ENCODE data around the gene FOXD2.

The FOXD2 gene

DNA sequence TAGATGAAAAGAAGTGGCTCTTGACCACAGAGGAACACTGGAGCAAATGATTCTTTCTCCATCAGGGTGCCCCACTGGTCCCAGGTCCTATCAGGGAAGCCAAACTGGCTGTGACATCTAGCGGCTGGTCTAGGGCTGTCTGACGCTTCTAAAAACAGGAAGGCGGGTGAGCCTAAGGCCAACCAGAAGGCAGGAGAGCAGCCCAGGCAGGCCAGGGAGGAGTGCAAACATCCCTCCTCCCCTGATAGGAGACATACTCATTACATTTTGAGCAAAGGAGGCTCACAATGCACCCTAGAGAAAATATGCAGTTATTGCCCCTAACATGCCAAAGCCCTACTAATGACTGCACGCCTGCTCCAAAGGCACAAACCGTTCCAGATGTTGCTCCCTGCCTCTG is 32.1 kb upstream of the FOXD2 start:
- TF ChIP-seq, protein P1, sequence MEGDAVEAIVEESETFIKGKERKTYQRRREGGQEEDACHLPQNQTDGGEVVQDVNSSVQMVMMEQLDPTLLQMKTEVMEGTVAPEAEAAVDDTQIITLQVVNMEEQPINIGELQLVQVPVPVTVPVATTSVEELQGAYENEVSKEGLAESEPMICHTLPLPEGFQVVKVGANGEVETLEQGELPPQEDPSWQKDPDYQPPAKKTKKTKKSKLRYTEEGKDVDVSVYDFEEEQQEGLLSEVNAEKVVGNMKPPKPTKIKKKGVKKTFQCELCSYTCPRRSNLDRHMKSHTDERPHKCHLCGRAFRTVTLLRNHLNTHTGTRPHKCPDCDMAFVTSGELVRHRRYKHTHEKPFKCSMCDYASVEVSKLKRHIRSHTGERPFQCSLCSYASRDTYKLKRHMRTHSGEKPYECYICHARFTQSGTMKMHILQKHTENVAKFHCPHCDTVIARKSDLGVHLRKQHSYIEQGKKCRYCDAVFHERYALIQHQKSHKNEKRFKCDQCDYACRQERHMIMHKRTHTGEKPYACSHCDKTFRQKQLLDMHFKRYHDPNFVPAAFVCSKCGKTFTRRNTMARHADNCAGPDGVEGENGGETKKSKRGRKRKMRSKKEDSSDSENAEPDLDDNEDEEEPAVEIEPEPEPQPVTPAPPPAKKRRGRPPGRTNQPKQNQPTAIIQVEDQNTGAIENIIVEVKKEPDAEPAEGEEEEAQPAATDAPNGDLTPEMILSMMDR (conservative IDR thresholded peaks at IDR 0.05; ENCODE audit: control insufficient read depth, insufficient read depth, low read depth, low read length) = no peak
- DNase-seq (ENCODE audit: low read depth) = no peak
- H3K4me3 ChIP-seq (ENCODE audit: control insufficient read depth, low read depth, low read length) = no peak overlapping the region

DNA sequence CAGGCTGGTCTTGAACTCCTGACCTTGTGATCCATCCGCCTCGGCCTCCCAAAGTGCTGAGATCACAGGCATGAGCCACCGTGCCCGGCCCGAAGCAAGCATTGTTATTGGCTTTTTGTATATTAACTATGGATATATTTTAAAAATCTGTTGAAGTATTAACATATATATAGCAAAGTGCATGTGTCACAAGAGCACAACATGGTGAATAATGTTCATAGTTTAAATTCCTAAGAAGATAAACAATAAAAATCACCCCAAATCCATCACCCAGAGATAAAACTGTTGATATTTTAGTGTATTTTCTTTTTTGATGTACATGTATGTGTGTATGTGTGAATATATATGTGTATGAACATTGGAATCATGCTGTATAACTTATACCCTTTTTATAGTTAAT is 30.9 kb upstream of the FOXD2 start:
- DNase-seq (ENCODE audit: low read depth) = no peak
- H3K4me3 ChIP-seq (ENCODE audit: control insufficient read depth, low read depth, low read length) = no peak overlapping the region
- TF ChIP-seq, protein P1 (conservative IDR thresholded peaks at IDR 0.05; ENCODE audit: control insufficient read depth, insufficient read depth, low read depth, low read length) = no peak

DNA sequence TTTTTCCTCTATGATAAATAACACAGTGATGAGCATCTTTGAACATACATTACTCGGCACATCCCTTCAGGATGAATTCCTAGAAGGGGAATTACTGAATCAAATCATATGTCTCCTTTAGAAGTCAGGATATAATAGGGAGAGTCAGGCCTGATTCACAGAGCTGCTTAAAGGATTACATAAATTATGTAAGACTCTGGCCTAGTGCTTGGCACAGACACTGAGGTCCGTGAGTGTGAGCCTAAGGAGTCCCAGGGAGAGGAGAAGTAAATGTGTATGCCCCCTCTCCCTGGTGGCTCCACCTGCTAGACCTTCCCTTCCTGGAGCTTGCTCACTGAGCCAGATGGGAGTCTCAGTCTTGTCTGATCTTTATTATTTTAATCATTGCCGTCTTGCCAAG is 30.4 kb upstream of the FOXD2 start:
- H3K4me3 ChIP-seq (ENCODE audit: control insufficient read depth, low read depth, low read length) = no peak overlapping the region
- TF ChIP-seq, protein P1 (conservative IDR thresholded peaks at IDR 0.05; ENCODE audit: control insufficient read depth, insufficient read depth, low read depth, low read length) = no peak
- no peak for DNase-seq (ENCODE audit: low read depth)

DNA sequence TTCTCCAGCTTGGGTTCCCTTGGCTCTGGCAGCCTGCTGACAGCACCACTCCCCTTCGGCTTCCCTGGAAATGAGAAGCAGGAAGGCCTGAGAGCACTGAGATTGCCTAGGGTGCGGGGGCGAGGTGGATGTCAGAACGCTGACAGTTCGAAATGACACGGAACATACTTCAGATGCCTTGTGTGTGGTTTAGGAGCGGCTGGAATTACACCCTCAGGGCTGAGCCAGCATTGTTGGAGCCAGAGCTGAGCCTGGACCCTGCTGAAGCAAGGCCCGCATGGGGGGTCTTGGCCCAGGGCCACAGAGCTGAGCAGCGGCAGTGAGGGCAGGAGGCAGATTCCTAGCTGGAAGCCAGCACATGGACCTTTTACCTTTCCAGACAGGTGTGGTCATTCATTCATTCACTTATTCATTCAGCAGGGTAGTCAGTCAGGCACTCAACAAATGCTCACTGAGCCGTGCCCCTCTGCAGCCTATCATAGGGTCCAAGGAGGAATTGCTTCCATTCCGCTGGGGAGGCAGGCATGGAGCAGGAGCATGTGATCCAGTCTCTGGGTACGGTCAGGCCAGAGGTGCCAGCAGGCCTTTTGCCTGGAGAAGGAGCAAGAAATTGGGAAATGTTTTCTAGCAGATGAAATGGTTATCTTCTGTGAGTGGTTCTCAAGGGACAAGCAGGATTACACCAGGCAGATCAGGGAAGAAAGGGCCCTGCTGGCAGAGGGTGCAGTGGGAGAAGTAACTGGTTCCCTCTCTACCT is 28.4 kb upstream of the FOXD2 start:
- H3K4me3 ChIP-seq (ENCODE audit: control insufficient read depth, low read depth, low read length) = no peak overlapping the region
- DNase-seq (ENCODE audit: low read depth) = peak; percentile 57
- TF ChIP-seq, protein P1 (conservative IDR thresholded peaks at IDR 0.05; ENCODE audit: control insufficient read depth, insufficient read depth, low read depth, low read length) = no peak

DNA sequence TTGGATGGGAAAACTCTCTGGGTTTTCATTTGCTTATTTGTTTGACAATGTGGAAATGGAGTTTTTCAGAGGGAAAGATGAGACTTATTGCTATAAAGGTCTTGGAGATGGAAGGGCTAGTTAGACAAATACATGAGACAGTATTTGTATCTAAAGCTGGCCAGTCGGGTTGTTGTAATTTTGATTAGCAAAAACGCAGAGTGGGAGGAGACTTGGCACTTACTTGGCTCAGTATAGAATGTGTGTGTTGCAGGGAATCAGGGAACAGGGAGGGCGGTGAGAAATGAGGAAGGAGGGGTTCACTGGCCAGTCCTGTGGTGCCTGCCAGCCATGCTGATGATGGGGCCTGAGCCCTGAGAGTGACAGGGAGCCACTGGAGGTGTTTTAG is 27.8 kb upstream of the FOXD2 start:
- no peak overlapping the region for H3K4me3 ChIP-seq (ENCODE audit: control insufficient read depth, low read depth, low read length)
- TF ChIP-seq, protein P1 (conservative IDR thresholded peaks at IDR 0.05; ENCODE audit: control insufficient read depth, insufficient read depth, low read depth, low read length) = no peak
- DNase-seq (ENCODE audit: low read depth) = no peak

DNA sequence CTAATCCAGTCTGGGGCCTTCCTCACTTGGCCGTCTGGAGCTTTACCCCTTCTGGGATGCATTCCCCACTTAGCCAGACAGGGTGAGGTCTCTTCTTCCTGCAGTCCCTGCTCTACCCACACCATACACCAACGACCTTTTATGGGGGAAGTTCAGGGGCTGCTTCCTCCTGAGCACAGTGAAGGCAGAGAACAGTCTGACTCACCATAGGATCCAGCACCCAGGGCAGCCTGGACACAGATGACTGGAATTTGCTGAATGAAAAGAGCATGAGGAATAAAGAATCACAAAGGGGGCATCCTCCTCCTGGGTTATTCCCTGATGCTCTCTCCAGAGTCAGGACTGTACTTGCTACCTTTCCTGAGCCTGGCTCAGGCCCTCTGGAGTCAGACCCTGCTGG is 26.4 kb upstream of the FOXD2 start:
- H3K4me3 ChIP-seq (ENCODE audit: control insufficient read depth, low read depth, low read length) = no peak overlapping the region
- TF ChIP-seq, protein P1 (conservative IDR thresholded peaks at IDR 0.05; ENCODE audit: control insufficient read depth, insufficient read depth, low read depth, low read length) = no peak
- DNase-seq (ENCODE audit: low read depth) = no peak
